HepG2 (cell line): ENCODE data around the gene TUBB. TPM values are rescaled to one million over a fixed set of nuclear protein-coding genes. Genes with fewer than 3 reads are reported as not detected.

Experiments
- ATF7 ChIP-seq, 2 experiments: fragments of 450-650 bp in 1 of 2; sonication (generic) in 1 of 2; formaldehyde crosslinking in 1 of 2; IDR thresholded peaks; 2 replicates each; pipeline versions ENCODE4 v1.4.0 to v1.6.1; 2016 to 2020; ENCODE audit warnings: antibody characterized with exemption in 1 of 2, mild to moderate bottlenecking in 1 of 2, missing genetic modification reagents in 1 of 2
- BHLHE40 ChIP-seq: IDR thresholded peaks from 2 replicates; pipeline ENCODE4 v1.6.1; 2011; ENCODE audit warnings: low read length, improper control_type of control experiment
- EEA1 ChIP-seq: sonication (generic); formaldehyde crosslinking; IDR thresholded peaks from 2 replicates; pipeline ENCODE4 v1.5.1; 2020; ENCODE audit warnings: mild to moderate bottlenecking, missing genetic modification reagents, borderline replicate concordance
- ETS1 ChIP-seq: sonication (generic); formaldehyde crosslinking; IDR thresholded peaks from 2 replicates; pipeline ENCODE4 v1.4.0; 2020; ENCODE audit warnings: missing genetic modification reagents
- GABPA ChIP-seq, 2 experiments: IDR thresholded peaks; 2 replicates each; pipeline ENCODE4 v1.6.1; 2011 to 2016; ENCODE audit warnings: low read depth in 2 of 2, low read length in 1 of 2, missing biosample characterization in 1 of 2, missing genetic modification characterization in 1 of 2
- HOMEZ ChIP-seq: IDR thresholded peaks from 2 replicates; pipeline ENCODE4 v1.6.1; 2016; ENCODE audit warnings: low read depth
- KDM2A ChIP-seq: sonication (generic); formaldehyde crosslinking; IDR thresholded peaks from 2 replicates; pipeline ENCODE4 v1.4.0; 2020; ENCODE audit warnings: low read depth, missing genetic modification reagents, borderline replicate concordance
- MTF1 ChIP-seq: sonication (generic); formaldehyde crosslinking; IDR thresholded peaks from 2 replicates; pipeline ENCODE4 v1.5.0; 2020; ENCODE audit warnings: missing genetic modification reagents
- ZNF550 ChIP-seq: sonication (generic); formaldehyde crosslinking; IDR thresholded peaks from 2 replicates; pipeline ENCODE4 v1.4.0; 2020; ENCODE audit warnings: mild to moderate bottlenecking, missing genetic modification reagents, borderline replicate concordance
- ZNF572 ChIP-seq: sonication (generic); formaldehyde crosslinking; IDR thresholded peaks from 2 replicates; pipeline ENCODE4 v1.5.1; 2020; ENCODE audit warnings: mild to moderate bottlenecking, missing genetic modification reagents
- polyA plus RNA-seq, 8 experiments: library from polyadenylated mRNA; depleted of rRNA in 3 of 8; stranded (reverse) in 7 of 8; unstranded in 1 of 8; fragments of >200 nt; fragmentation: Illumina TruSeq in 4 of 8; extraction: Trizol in 4 of 8; gene quantifications; 2 replicates each; pipeline versions ENCODE4 v1.2.1 to v1.2.3, GENCODE V29; 2011 to 2016; ENCODE audit warnings: low read depth in 4 of 8, missing spikeins in 1 of 8, mixed read lengths in 1 of 8; ENCODE audit not compliant: insufficient read depth in 1 of 8
- total RNA-seq, 5 experiments: library from RNA; depleted of rRNA; stranded (reverse); fragments of >200 nt; fragmentation: Illumina TruSeq; extraction: Trizol; gene quantifications; 2 replicates each; pipeline ENCODE4 v1.2.3, GENCODE V29; 2016; ENCODE audit warnings: low read depth in 1 of 5
- TF ChIP-seq, protein P1 (sequence below): sonication (generic); formaldehyde crosslinking; IDR thresholded peaks from 2 replicates; pipeline ENCODE4 v1.4.0; 2020; ENCODE audit warnings: missing genetic modification reagents, borderline replicate concordance
- TF ChIP-seq, protein P2 (sequence below): sonication (generic); formaldehyde crosslinking; IDR thresholded peaks from 2 replicates; pipeline ENCODE4 v1.4.0; 2020; ENCODE audit warnings: missing genetic modification reagents
- TF ChIP-seq, protein P3 (sequence below): sonication (generic); formaldehyde crosslinking; IDR thresholded peaks from 2 replicates; pipeline ENCODE4 v1.4.0; 2020; ENCODE audit warnings: mild to moderate bottlenecking, missing genetic modification reagents
- TF ChIP-seq, protein P4 (sequence below): sonication (generic); formaldehyde crosslinking; conservative IDR thresholded peaks from 2 replicates; pipeline ENCODE4 v1.4.0; 2020; ENCODE audit warnings: missing genetic modification reagents
- TF ChIP-seq, protein P5 (sequence below): sonication (generic); formaldehyde crosslinking; IDR thresholded peaks from 2 replicates; pipeline ENCODE4 v1.4.0; 2020; ENCODE audit warnings: mild to moderate bottlenecking, missing genetic modification reagents

Gene TUBB
- total and polyA plus RNA-seq, 2 of the 13 experiments (the other 11 are each of a cell fraction or from before 2014, with no cell fraction given), result 911 to 1,163 TPM

DNA sequence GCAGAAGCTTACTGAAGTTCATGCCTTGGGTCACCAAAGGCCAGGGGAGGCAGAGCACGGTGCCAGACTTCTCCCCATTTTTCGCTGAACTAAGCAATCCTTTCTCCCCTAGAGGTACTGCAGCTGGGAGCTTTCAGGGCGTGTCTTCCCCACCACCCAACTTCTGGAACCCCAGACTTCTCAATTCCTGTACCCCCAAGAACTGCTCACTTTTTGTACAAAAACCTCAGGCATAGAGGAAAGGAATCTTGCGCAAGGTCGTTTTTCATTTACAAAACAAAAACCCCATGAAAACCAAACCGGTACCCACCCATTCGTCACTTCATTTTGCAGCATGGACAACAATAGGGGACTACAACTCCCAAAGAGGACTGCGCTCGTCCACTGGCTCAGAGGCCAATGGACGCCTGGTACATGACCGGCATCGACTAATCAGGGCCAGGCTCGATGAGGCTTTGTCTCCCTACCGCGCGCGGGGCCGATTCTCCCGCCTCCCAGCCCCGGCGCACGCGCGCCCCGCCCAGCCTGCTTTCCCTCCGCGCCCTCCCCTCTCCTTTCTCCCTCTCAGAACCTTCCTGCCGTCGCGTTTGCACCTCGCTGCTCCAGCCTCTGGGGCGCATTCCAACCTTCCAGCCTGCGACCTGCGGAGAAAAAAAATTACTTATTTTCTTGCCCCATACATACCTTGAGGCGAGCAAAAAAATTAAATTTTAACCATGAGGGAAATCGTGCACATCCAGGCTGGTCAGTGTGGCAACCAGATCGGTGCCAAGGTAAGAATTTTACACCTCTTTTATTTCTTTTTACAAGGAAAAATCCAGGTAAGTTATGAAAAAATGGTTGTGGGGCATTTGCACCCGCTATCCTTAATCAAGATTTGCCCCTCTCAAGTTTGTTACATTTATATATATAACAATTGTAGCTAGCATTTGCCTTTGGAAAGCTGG, at the start of gene TUBB (continued):
- TF ChIP-seq HOMEZ (CRISPR knock-in tag), result no peak
- TF ChIP-seq, protein P1, sequence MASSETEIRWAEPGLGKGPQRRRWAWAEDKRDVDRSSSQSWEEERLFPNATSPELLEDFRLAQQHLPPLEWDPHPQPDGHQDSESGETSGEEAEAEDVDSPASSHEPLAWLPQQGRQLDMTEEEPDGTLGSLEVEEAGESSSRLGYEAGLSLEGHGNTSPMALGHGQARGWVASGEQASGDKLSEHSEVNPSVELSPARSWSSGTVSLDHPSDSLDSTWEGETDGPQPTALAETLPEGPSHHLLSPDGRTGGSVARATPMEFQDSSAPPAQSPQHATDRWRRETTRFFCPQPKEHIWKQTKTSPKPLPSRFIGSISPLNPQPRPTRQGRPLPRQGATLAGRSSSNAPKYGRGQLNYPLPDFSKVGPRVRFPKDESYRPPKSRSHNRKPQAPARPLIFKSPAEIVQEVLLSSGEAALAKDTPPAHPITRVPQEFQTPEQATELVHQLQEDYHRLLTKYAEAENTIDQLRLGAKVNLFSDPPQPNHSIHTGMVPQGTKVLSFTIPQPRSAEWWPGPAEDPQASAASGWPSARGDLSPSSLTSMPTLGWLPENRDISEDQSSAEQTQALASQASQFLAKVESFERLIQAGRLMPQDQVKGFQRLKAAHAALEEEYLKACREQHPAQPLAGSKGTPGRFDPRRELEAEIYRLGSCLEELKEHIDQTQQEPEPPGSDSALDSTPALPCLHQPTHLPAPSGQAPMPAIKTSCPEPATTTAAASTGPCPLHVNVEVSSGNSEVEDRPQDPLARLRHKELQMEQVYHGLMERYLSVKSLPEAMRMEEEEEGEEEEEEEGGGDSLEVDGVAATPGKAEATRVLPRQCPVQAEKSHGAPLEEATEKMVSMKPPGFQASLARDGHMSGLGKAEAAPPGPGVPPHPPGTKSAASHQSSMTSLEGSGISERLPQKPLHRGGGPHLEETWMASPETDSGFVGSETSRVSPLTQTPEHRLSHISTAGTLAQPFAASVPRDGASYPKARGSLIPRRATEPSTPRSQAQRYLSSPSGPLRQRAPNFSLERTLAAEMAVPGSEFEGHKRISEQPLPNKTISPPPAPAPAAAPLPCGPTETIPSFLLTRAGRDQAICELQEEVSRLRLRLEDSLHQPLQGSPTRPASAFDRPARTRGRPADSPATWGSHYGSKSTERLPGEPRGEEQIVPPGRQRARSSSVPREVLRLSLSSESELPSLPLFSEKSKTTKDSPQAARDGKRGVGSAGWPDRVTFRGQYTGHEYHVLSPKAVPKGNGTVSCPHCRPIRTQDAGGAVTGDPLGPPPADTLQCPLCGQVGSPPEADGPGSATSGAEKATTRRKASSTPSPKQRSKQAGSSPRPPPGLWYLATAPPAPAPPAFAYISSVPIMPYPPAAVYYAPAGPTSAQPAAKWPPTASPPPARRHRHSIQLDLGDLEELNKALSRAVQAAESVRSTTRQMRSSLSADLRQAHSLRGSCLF (CRISPR knock-in tag), result no peak
- TF ChIP-seq ETS1 (CRISPR knock-in tag), result no peak
- TF ChIP-seq, protein P2, sequence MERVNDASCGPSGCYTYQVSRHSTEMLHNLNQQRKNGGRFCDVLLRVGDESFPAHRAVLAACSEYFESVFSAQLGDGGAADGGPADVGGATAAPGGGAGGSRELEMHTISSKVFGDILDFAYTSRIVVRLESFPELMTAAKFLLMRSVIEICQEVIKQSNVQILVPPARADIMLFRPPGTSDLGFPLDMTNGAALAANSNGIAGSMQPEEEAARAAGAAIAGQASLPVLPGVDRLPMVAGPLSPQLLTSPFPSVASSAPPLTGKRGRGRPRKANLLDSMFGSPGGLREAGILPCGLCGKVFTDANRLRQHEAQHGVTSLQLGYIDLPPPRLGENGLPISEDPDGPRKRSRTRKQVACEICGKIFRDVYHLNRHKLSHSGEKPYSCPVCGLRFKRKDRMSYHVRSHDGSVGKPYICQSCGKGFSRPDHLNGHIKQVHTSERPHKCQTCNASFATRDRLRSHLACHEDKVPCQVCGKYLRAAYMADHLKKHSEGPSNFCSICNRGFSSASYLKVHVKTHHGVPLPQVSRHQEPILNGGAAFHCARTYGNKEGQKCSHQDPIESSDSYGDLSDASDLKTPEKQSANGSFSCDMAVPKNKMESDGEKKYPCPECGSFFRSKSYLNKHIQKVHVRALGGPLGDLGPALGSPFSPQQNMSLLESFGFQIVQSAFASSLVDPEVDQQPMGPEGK, result peak; percentile 80; the same call in 1 of the 2 replicates
- TF ChIP-seq, protein P3, sequence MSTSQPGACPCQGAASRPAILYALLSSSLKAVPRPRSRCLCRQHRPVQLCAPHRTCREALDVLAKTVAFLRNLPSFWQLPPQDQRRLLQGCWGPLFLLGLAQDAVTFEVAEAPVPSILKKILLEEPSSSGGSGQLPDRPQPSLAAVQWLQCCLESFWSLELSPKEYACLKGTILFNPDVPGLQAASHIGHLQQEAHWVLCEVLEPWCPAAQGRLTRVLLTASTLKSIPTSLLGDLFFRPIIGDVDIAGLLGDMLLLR (CRISPR knock-in tag), result no peak
- no peak for TF ChIP-seq MTF1 (CRISPR knock-in tag)
- no peak for TF ChIP-seq EEA1 (CRISPR knock-in tag)
- TF ChIP-seq, protein P4, sequence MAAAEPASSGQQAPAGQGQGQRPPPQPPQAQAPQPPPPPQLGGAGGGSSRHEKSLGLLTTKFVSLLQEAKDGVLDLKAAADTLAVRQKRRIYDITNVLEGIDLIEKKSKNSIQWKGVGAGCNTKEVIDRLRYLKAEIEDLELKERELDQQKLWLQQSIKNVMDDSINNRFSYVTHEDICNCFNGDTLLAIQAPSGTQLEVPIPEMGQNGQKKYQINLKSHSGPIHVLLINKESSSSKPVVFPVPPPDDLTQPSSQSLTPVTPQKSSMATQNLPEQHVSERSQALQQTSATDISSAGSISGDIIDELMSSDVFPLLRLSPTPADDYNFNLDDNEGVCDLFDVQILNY (CRISPR knock-in tag), result peak; percentile 92
- peak; percentile 54; the same call in 1 of the 2 replicates for TF ChIP-seq KDM2A (CRISPR knock-in tag)
- TF ChIP-seq ATF7 (IDR thresholded peaks at IDR 0.05), result no peak
- TF ChIP-seq ATF7 (CRISPR knock-in tag; IDR thresholded peaks at IDR 0.05), result no peak
- TF ChIP-seq ZNF550 (CRISPR knock-in tag), result no peak
- TF ChIP-seq GABPA (IDR thresholded peaks at IDR 0.05; ENCODE audit: low read depth, low read length), result 0 out of 2 replicates have a peak, but pooled peaks have one; percentile 10
- peak; percentile 31 for TF ChIP-seq GABPA (CRISPR knock-in tag; IDR thresholded peaks at IDR 0.05; ENCODE audit: low read depth)
- TF ChIP-seq, protein P5, sequence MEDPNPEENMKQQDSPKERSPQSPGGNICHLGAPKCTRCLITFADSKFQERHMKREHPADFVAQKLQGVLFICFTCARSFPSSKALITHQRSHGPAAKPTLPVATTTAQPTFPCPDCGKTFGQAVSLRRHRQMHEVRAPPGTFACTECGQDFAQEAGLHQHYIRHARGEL (CRISPR knock-in tag), result no peak
- peak; percentile 51 for TF ChIP-seq BHLHE40
- no peak for TF ChIP-seq ZNF572 (CRISPR knock-in tag)
